Measurements from ENCODE around the gene IPCEF1. TPM values are rescaled to one million over a fixed set of nuclear protein-coding genes. Genes with fewer than 3 reads are reported as not detected.

The IPCEF1 gene
- total and polyA plus RNA-seq, 2 of the 4 experiments (the other 2 are of a cell fraction): under 0.01 to 0.03 TPM

- H3K4me3 ChIP-seq (ENCODE audit: insufficient read depth, low read depth, low read length): no peak overlapping the region
- H4K8ac ChIP-seq (ENCODE audit: low read depth in 2 of 2, low read length in 2 of 2): no peak overlapping the region
- in situ Hi-C loops (cut with MboI; ENCODE audit: low sequenced_read_pairs) (no loop called here), intact Hi-C loops (cut with micrococcal nuclease) (no loop called here), dilution Hi-C loops (cut with HindIII; ENCODE audit: low sequenced_read_pairs, unreplicated experiment) (no loop called here)
- no peak overlapping the region for H3K9ac ChIP-seq (ENCODE audit: low read depth, low read length)
- H4K20me1 ChIP-seq (ENCODE audit: insufficient read depth, low read length): no peaks in the 10 kb centered on the region
- peaks cover 4 to 15% of the 10 kb centered on the region in 2 experiments; a peak in 3 of 4 replicates for H3K79me1 ChIP-seq (ENCODE audit: low read depth in 1 of 2, low read length in 2 of 2)
- no peak overlapping the region for H3K4ac ChIP-seq (ENCODE audit: low read depth, low read length)
- no peak overlapping the region for H2BK5ac ChIP-seq (ENCODE audit: low read depth, low read length, poor library complexity, severe bottlenecking)
- POLR2A ChIA-PET (ENCODE audit: unreplicated experiment): no interaction called here
- H3K56ac ChIP-seq (ENCODE audit: extremely low read depth, insufficient read depth, low read length): no peak overlapping the region
- no peak overlapping the region for H4K5ac ChIP-seq (ENCODE audit: low read depth, low read length)
- H3K27ac ChIP-seq (ENCODE audit: insufficient read depth, low read length): no peak overlapping the region
- no peak overlapping the region; the same call in 1 of the 2 replicates for H2BK20ac ChIP-seq (ENCODE audit: low read depth, low read length)
- H2AK5ac ChIP-seq (ENCODE audit: low read depth, low read length): peak overlapping the region; percentile 20; the same call in 1 of the 2 replicates
- no TSS peak for BruUV-seq (replicated peaks)
- no peak overlapping the region for H3K4me2 ChIP-seq (ENCODE audit: low read depth, low read length)
- TF ChIP-seq ELK1 (IDR thresholded peaks at IDR 0.05; ENCODE audit: borderline replicate concordance, low read depth, low read length): no peak
- no peak for TF ChIP-seq SMC3 (IDR thresholded peaks at IDR 0.05; ENCODE audit: low read depth, low read length)
- no peak for TF ChIP-seq CEBPB (IDR thresholded peaks at IDR 0.05; ENCODE audit: low read depth, low read length)
- no peak for TF ChIP-seq MXI1 (IDR thresholded peaks at IDR 0.05; ENCODE audit: borderline replicate concordance, low read depth, low read length)
- no peak overlapping the region for H2BK15ac ChIP-seq (ENCODE audit: low read depth, low read length)
- CTCF ChIA-PET: interaction anchor here (0.5 to 0.7 kb wide), 2 partner anchors 218 to 1167 kb away, joined by 3 to 4 read pairs; no protein-coding TSS in a partner anchor
- peaks cover 7% of the 10 kb centered on the region for H3K4me1 ChIP-seq (ENCODE audit: control insufficient read depth, insufficient read depth, low read length)
- ATAC-seq (ENCODE audit: low read depth): no peak
- H3K27me3 ChIP-seq (ENCODE audit: control insufficient read depth, insufficient read depth, low read length): no peaks in the 10 kb centered on the region
- peaks cover 3% of the 10 kb centered on the region for H3K9me3 ChIP-seq (ENCODE audit: control insufficient read depth, insufficient read depth, low read length)
- H3K23ac ChIP-seq (ENCODE audit: low read depth, low read length): no peak overlapping the region
- H2AK9ac ChIP-seq (replicated peaks; ENCODE audit: low read depth, low read length, poor library complexity): no peak overlapping the region
- no peak for DNase-seq
- peaks cover 12% of the 10 kb centered on the region; the same call in 1 of the 2 replicates for H3K9me1 ChIP-seq (ENCODE audit: insufficient read depth, low read length)
- H4K91ac ChIP-seq (ENCODE audit: insufficient read depth, low read depth, low read length): no peak overlapping the region
- no peak overlapping the region for H2BK120ac ChIP-seq (ENCODE audit: low read depth, low read length)
- no peak overlapping the region for H3K14ac ChIP-seq (replicated peaks; ENCODE audit: low read depth, low read length)
- no peak overlapping the region for H2AFZ ChIP-seq (replicated peaks; ENCODE audit: low read length, poor library complexity)
- 96% methylated on average over 4 of the region's 9 CpGs; no CpG with 5 or more reads in 1 of the 2 experiments for WGBS, 2 experiments (ENCODE audit: extremely low coverage in 2 of 2, insufficient read length in 1 of 2)
- no peak overlapping the region for H3K18ac ChIP-seq (ENCODE audit: low read depth, low read length)
- peaks cover 6% of the 10 kb centered on the region for H3K36me3 ChIP-seq (ENCODE audit: control insufficient read depth, insufficient read depth, low read length)
These were observed 41.0 kb upstream of the IPCEF1 start for GRCh38 chr6:154397491-154398195.
